Measurements from ENCODE around the gene LHFPL6.

LHFPL6 gene

GRCh38 chr13:39389013-39389412, 214.0 kb downstream of the LHFPL6 start:
- no peak for DNase-seq (ENCODE audit: low read depth in 2 of 2)

GRCh38 chr13:39385621-39386231, 217.3 kb downstream of the LHFPL6 start:
- DNase-seq (ENCODE audit: low read depth in 2 of 2) = no peak

- DNase-seq (ENCODE audit: low read depth in 2 of 2) = no peak
These were observed 217.8 kb downstream of the LHFPL6 start for GRCh38 chr13:39385154-39385553.

GRCh38 chr13:39381456-39381855, 221.5 kb downstream of the LHFPL6 start:
- DNase-seq (ENCODE audit: low read depth in 2 of 2) = no peak

- no peak for DNase-seq (ENCODE audit: low read depth in 2 of 2)
These were observed 223.0 kb downstream of the LHFPL6 start for GRCh38 chr13:39379667-39380655.

- DNase-seq (ENCODE audit: low read depth in 2 of 2) = no peak
These were observed 223.9 kb downstream of the LHFPL6 start for GRCh38 chr13:39379118-39379517.

GRCh38 chr13:39378306-39378705, 224.7 kb downstream of the LHFPL6 start:
- DNase-seq (ENCODE audit: low read depth in 2 of 2) = no peak

GRCh38 chr13:39377699-39378098, 225.3 kb downstream of the LHFPL6 start:
- DNase-seq (ENCODE audit: low read depth in 2 of 2) = no peak

- DNase-seq (ENCODE audit: low read depth in 2 of 2) = no peak
These were observed 226.9 kb downstream of the LHFPL6 start for GRCh38 chr13:39376076-39376475.

GRCh38 chr13:39375601-39376000, 227.4 kb downstream of the LHFPL6 start:
- no peak for DNase-seq (ENCODE audit: low read depth in 2 of 2)

GRCh38 chr13:39374741-39375189, 228.2 kb downstream of the LHFPL6 start:
- no peak for DNase-seq (ENCODE audit: low read depth in 2 of 2)

GRCh38 chr13:39373145-39373544, 229.8 kb downstream of the LHFPL6 start:
- DNase-seq (ENCODE audit: low read depth in 2 of 2) = no peak

GRCh38 chr13:39371706-39372105, 231.3 kb downstream of the LHFPL6 start:
- DNase-seq (ENCODE audit: low read depth in 2 of 2) = no peak

GRCh38 chr13:39370554-39370953, 232.4 kb downstream of the LHFPL6 start:
- no peak for DNase-seq (ENCODE audit: low read depth in 2 of 2)

GRCh38 chr13:39370048-39370447, 232.9 kb downstream of the LHFPL6 start:
- DNase-seq (ENCODE audit: low read depth in 2 of 2) = no peak

GRCh38 chr13:39369161-39369890, 233.7 kb downstream of the LHFPL6 start:
- DNase-seq (ENCODE audit: low read depth in 2 of 2) = no peak

- no peak for DNase-seq (ENCODE audit: low read depth in 2 of 2)
These were observed 237.1 kb downstream of the LHFPL6 start for GRCh38 chr13:39365879-39366278.

GRCh38 chr13:39364947-39365468, 238.0 kb downstream of the LHFPL6 start:
- DNase-seq (ENCODE audit: low read depth in 2 of 2) = no peak

- DNase-seq (ENCODE audit: low read depth in 2 of 2) = no peak
These were observed 239.6 kb downstream of the LHFPL6 start for GRCh38 chr13:39363382-39363772.

GRCh38 chr13:39362652-39363381, 240.2 kb downstream of the LHFPL6 start:
- DNase-seq (ENCODE audit: low read depth in 2 of 2) = no peak

GRCh38 chr13:39353988-39354387, 249.0 kb downstream of the LHFPL6 start:
- DNase-seq (ENCODE audit: low read depth in 2 of 2) = no peak

Measured in stimulated activated CD8-positive, alpha-beta memory T cell treated with anti-CD3 and anti-CD28 coated beads, Interleukin-2, amount 100 ng/mL, for 48 hours (primary cell).